Kidney epithelial cell (primary cell): ENCODE data around the gene AGPAT4. TPM values are rescaled to one million over a fixed set of nuclear protein-coding genes. Genes with fewer than 3 reads are reported as not detected.

Experiments
- DNase-seq: peaks from one replicate; pipeline ENCODE4 v3.0.0-alpha.2; 2010; ENCODE audit warnings: low read depth
- H3K27me3 ChIP-seq: 2 replicates; pipeline ENCODE4 v1.6.0; 2011; ENCODE audit warnings: low read length; ENCODE audit not compliant: control insufficient read depth, insufficient read depth
- H3K36me3 ChIP-seq: 2 replicates; pipeline ENCODE4 v1.5.1; 2011; ENCODE audit warnings: low read length; ENCODE audit not compliant: control insufficient read depth, insufficient read depth
- H3K4me3 ChIP-seq: 2 replicates; pipeline ENCODE4 v1.5.1; 2011; ENCODE audit warnings: low read depth, mild to moderate bottlenecking, control low read depth, low read length
- total RNA-seq: library from RNA; depleted of rRNA; stranded (reverse); fragments of >200 nt; gene quantifications from 2 replicates; pipeline ENCODE4 v1.2.3, GENCODE V29; 2015
- TF ChIP-seq, protein P1 (sequence below): IDR thresholded peaks from 2 replicates; pipeline ENCODE4 v1.5.1; 2011; ENCODE audit warnings: mild to moderate bottlenecking, moderate library complexity, low read length, control low read depth, inconsistent platforms; ENCODE audit not compliant: insufficient read depth, poor library complexity, severe bottlenecking

Gene AGPAT4
- total RNA-seq, 1 donor from 2014 or later: 9.6 TPM

- no peak overlapping the region for H3K4me3 ChIP-seq
- TF ChIP-seq, protein P1, sequence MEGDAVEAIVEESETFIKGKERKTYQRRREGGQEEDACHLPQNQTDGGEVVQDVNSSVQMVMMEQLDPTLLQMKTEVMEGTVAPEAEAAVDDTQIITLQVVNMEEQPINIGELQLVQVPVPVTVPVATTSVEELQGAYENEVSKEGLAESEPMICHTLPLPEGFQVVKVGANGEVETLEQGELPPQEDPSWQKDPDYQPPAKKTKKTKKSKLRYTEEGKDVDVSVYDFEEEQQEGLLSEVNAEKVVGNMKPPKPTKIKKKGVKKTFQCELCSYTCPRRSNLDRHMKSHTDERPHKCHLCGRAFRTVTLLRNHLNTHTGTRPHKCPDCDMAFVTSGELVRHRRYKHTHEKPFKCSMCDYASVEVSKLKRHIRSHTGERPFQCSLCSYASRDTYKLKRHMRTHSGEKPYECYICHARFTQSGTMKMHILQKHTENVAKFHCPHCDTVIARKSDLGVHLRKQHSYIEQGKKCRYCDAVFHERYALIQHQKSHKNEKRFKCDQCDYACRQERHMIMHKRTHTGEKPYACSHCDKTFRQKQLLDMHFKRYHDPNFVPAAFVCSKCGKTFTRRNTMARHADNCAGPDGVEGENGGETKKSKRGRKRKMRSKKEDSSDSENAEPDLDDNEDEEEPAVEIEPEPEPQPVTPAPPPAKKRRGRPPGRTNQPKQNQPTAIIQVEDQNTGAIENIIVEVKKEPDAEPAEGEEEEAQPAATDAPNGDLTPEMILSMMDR: no peak
- no peaks in the 10 kb centered on the region for H3K27me3 ChIP-seq
- H3K36me3 ChIP-seq: peaks cover under 1% of the 10 kb centered on the region
- no peak for DNase-seq
Observed at GRCh38 chr6:161133963-161134362, 139.9 kb downstream of the AGPAT4 start.

DNA sequence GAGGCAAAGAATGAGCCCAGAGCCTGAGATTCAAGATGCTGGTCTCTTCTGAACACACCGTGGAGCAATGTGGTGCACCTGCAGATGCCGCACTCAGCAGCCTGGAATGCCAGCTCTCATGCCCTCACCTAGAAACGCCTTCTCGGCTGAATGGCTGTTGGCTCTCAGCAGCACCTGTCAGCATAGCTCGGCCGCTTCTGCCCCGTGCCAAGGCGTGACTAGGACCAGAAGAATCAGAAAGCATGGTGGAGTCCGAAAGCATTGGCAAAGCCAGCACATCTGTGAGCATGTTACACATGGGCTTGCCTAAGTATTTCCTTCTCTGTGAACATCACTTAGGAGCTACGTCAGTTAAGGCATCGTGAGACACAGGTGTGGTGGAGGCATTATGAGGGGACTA lies 141.5 kb downstream of the AGPAT4 start:
- no peak for DNase-seq
- Histone ChIP-seq H3K36me3 (no peaks in the 10 kb centered on the region), H3K27me3 (no peaks in the 10 kb centered on the region), H3K4me3 (no peak overlapping the region)
- TF ChIP-seq, protein P1: no peak

DNA sequence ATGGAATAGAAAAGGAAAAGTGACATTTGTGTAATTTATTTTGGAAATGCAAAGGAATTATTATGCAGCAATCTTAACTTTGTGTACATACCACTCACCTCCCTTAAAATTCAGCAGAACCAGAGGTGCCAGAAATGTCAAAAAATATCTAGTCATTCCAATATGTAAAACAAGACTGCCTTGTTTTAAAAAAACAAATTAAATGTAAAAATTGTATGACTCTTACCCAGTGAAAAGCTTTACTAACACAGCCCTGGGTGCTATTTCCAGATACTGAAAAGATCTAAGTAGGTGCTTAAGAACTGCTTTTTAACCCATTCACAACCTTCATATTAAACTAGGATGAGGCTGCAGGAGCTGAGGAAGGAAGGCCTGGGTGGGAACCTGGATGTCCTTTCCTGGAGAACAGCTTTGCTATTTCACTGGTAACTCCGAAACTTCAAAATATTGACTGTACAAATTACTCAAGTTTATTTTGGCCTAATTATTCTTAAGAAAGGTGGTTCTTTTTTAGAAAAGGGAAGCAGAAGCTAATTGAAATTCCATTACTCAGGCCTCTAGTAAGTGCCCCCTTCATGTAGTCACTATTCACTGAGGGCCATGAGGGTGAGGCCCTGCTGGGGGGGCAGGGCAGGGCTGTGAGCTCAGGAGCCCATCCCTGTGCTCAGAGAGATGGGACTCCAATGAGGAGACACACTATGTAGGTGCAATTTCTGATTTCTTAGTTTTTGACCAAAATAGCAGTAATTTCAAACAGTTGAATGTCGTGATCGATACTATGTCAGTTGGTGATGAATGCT lies 142.7 kb downstream of the AGPAT4 start:
- TF ChIP-seq, protein P1: no peak
- H3K4me3 ChIP-seq: no peak overlapping the region
- DNase-seq: no peak
- H3K36me3 ChIP-seq: no peaks in the 10 kb centered on the region
- H3K27me3 ChIP-seq: no peaks in the 10 kb centered on the region

- no peak for DNase-seq
- Histone ChIP-seq H3K27me3 (no peaks in the 10 kb centered on the region), H3K4me3 (no peak overlapping the region), H3K36me3 (no peaks in the 10 kb centered on the region)
- TF ChIP-seq, protein P1: no peak
Observed at GRCh38 chr6:161130541-161130940, 143.3 kb downstream of the AGPAT4 start.

DNA sequence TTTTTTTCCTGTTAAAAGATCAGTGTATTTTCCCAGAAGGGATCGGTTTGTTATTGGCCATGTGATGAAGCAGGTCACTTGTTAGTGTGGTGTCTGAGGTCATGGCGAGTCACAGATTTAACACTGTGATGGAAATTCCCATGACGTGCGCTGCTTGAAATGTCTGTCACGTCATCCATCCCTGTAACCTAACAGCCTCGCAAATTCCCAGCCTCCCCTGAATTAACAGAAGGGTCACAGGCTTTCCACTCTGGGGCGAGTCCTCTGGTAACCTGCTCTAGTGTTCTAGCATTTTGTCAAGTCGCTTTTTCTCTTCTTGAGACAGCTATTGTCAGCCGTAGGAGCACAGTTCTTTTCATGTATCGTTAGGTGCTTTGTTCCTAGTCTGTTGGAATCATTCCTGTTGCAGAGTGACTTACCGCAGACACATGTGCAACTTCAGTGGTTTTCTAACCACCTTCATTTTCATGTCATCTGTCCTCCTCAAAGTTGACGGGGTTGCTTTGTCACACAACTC lies 145.1 kb downstream of the AGPAT4 start:
- Histone ChIP-seq H3K36me3 (no peaks in the 10 kb centered on the region), H3K27me3 (no peaks in the 10 kb centered on the region), H3K4me3 (no peak overlapping the region)
- no peak for DNase-seq
- TF ChIP-seq, protein P1: no peak

DNA sequence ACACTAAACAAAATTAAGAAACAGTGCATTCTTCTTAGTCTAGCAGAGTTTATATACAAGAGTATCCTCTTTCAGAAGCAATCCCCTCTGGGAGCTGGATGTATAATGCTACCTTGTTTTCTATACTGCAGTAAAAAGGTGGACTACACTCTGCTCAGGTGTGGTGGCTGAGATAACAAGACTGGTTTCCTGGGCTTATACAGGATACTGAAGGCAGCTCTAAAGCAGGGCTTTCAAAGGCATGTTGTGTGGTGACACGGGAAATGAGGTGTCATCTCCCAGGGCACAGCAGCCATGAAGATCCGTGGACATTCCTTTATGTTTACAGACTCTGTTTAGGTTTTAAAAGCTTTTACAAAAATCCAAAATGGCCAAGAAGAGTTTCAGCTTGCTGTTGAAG lies 145.6 kb downstream of the AGPAT4 start:
- Histone ChIP-seq H3K4me3 (no peak overlapping the region), H3K27me3 (no peaks in the 10 kb centered on the region), H3K36me3 (no peaks in the 10 kb centered on the region)
- no peak for DNase-seq
- TF ChIP-seq, protein P1: no peak
